GM18907 (cell line): ENCODE results near the gene ZNF236.

Experiments used
- ATAC-seq: cut with Tn5 transposase; IDR thresholded peaks from one replicate; pipeline ENCODE4 v1.9.1; 2021; ENCODE audit warnings: mild to moderate bottlenecking, moderate library complexity; ENCODE audit not compliant: unreplicated experiment

The ZNF236 gene

GRCh38 chr18:76905821-76906220 lies 83.5 kb downstream of the ZNF236 start:
- ATAC-seq, result no peak

- no peak for ATAC-seq
Measured at GRCh38 chr18:76908277-76908676, 85.9 kb downstream of the ZNF236 start.

DNA sequence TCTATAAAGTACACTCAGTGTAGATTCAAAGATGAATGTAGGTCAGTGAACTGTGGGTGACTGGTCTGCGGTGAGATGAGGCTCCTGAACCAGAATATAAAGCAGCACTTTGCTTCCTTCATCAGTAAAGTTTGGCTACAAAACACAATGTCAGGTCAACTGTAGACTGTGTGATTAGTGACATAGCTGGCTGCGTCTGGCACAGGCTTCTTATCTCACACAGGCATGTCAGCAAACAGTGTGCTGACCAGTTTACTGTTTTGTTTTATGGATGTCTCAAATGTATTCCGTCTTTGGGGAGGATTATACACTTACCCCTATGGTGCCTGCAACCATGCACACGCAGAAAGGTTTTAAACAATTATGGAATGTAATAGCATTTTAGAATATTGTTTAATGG lies 87.1 kb downstream of the ZNF236 start:
- no peak for ATAC-seq

- no peak for ATAC-seq
Measured at GRCh38 chr18:76911440-76911839, 89.1 kb downstream of the ZNF236 start.

- no peak for ATAC-seq
Measured at GRCh38 chr18:76913583-76913982, 91.2 kb downstream of the ZNF236 start.

DNA sequence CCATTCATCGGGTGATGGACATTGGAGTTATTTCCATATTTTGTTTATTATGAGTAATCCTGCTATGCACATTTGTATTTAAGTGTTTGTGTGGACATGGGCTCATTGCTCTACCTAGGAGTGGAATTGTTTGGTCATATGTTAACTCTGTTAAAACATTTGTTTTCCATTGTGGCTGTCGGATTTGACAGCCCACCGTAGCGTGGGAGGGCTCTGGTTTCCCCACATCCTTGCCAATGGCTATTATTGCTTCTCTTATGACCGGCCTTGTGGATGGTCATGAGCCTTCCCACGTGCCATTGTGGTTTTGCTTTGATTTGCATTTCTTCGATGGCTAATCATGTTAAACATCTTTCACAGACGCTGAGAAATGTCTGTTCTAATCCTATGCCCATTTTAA lies 92.0 kb downstream of the ZNF236 start:
- ATAC-seq, result peak; percentile 53

DNA sequence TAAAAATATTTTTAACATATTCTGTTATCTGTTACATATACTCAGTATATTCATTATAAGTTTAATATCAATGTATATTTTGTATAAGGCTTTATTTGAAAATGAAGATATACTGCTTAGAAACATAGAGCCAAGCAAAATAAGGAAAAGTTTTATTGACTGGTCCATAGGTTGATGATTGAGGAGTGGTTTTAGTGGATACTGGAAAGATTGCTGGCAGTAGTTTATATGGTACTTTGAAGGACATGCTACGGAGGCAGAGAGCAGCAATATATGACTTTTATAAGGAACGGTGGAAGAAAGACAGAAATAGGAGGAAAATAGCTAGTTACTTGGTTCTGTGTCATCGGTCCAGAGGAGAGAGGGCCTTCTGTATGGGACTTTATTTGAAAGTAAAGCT lies 92.4 kb downstream of the ZNF236 start:
- no peak for ATAC-seq

- ATAC-seq, result no peak
Measured at GRCh38 chr18:76915456-76915855, 93.1 kb downstream of the ZNF236 start.

- ATAC-seq, result no peak
Measured at GRCh38 chr18:76920974-76921373, 98.6 kb downstream of the ZNF236 start.

DNA sequence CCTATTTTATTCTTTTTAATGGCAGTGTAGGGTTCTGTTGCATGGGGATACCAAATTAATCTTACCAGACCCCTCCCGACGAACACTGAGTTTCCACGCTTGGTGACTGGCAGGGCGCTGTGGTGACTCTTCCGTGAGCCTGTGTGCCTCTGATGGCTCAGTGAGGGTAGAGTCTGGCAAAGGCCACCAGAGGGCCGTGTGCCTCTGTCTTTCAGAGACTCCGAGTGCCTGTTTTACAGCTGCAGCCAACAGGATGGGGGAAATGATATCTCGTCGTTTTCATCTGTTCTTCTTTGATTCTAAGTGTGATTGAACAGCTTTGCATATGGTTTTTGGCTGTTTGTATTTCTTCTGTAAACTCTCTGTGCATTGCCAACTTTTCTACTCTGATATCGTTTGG lies 99.8 kb downstream of the ZNF236 start:
- peak; percentile 98 for ATAC-seq

GRCh38 chr18:76923485-76924085 lies 101.2 kb downstream of the ZNF236 start:
- no peak for ATAC-seq

DNA sequence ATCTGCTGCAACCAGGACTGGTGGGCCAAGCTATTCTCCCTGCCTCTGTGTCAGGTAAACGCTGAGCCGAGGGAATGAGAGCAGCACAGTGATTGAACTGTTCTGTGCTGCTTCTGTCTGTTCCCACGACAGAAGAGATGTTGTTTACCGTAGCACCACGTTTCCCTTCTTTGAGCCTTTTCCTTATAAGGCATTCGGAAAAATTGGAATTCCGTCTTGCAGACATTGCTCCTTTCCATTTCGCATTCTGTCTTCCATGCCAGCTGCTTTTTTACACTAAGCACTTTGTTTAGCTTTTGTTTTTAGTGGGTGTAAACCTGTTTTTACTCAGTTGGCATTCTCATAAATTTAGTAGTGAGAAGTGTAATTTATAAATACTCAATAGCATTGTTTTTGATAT lies 103.1 kb downstream of the ZNF236 start:
- no peak for ATAC-seq

DNA sequence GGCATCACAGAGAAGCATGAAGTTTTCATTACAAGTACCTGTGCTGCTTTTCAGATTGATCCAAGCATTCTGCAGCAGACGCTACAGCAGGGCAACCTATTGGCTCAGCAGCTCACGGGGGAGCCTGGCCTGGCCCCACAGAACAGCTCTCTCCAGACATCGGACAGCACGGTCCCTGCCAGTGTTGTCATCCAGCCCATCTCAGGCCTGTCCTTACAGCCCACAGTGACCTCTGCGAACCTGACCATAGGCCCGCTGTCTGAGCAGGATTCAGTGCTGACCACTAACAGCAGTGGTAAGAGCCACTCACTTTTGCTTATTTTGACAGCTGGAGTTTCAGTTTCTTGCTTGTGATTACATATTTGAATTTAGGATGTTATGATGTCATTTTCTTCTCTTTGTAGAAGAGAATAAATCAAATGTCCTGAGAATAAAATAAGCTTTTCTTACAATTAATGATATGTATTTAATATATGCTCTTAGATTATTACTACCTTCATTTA lies 104.9 kb downstream of the ZNF236 start:
- ATAC-seq, result no peak

DNA sequence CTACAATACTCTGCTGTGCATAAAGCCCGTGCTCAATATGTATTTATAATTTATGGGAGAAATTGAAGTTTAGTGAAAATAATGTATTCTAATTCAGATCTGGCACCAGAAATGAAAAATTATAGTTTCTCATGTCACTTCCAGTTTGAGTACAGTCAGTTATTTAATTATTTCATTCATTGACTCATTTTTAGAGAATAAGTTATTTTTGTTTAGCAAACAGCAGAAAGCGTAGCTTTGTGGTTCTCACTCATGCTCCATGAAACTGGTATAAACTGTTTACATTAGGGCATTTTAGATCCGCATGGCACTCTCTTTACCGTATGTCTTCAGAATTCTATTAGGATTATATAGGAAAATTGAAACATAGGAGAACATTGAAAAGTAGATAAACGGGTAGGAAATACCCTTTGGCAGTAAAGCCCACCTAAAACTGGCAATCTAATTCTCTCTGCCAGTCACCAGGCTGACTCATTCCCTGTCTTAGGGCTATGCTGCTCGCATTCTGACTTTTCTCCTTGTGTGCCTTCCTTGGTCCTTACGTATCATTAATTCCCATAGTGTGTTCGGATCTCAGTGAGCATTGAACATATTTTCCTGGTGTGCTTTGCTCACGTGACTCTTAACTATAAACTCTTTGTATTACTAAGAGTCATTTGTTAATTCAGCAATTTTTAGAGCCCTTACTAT lies 106.0 kb downstream of the ZNF236 start:
- peak; percentile 69 for ATAC-seq

DNA sequence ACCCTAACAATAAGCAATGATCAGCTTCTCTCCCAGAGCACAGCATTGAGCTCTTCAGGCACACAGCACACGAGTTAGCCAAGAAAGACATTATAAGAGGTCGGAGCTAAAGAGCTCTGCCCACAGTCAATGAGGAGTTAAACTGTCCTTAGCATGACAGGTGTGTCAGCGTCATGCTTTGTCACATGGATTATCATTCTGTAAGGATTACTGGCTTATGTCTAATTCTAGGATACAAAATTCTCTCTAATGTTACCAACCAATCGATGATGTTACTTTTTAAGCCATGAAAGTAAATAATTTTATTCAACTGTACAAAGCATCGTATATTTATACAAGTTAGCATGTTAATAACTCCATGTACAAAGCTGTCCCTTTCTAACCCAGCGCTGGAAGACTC lies 108.8 kb downstream of the ZNF236 start:
- ATAC-seq, result no peak

DNA sequence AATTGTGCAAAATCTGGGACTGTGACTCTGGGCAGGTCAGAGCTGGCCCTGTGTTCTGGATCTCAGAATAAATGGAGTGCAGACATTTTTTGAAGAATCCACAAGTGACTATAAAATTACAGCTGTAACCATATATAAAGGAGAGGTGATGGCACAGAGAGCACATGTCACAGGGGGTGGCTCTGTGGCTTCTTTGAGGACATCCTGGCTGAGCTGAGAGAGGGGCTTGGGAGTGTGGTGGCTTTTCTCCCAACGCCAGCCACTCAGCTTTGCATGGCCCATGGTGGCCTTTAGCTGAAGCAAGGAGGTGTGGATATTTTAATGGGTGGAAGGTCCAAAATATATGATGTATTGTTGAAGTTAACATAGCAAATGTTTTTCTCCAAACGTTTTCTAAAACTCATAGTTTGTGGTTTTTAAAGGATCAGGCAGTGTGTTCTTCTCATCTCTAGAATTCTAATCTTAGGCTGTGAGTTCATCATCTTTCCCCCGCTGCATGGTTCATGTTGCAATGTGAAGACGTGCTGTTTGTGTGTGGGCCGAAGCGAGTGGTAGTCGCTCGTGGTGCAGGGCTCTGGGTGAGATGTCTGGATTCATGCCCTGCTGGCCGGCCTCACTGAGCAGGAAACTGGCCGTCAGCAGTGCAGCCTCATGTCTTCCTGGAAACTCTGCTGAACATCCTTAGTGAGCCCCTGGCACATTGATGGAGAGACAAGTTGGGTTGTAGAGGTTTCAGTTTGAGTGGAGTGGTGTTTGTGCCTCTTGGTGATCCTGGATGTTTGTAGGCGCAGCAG lies 109.9 kb downstream of the ZNF236 start:
- no peak for ATAC-seq

DNA sequence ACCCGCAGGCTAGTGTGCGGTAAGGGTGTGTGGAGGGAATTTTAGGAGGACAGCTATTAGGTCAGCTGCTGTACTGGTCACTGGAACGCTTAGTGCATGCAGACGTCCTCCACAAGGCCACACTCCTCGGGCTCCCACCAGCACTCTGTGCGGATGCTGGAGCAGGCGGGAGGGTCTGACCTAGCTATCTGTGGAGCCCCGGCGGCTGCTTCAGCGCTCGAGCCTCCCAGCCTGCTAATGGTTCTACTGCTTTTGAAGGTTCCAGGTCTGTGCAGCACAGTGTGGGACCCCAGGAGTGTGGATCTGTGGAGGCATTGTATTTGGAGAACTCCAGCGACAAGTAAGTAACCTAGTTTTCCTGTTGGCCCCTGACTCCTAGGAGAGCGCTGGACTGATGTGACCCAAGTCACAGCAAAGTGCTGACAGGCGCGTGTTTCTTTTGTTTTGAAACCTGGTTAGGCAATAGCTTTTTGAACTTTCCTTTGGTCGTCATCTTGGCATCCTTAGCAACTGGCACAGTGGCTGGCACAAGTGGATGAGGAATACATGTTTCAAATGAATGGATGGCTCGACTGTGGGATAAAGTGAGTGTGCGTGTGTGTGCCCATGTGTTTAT lies 113.5 kb downstream of the ZNF236 start:
- ATAC-seq, result no peak

DNA sequence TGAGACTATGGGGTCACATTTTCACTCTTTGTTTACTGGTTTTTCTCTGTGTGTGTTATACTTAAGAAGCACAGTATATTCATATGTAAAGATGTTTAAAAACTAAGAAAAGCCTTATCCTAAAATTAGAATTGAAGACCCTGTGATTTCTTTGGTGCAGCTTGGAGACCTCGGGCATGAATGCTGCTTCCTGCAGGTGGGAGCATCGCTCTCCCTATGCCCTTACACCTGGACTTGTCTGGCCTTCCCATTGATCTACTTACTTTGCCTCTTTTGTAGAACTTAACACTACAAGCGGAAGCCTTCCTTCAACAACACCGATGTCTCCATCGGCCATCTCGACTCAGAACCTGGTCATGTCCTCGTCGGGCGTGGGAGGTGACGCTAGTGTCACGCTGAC lies 114.5 kb downstream of the ZNF236 start:
- ATAC-seq, result no peak

DNA sequence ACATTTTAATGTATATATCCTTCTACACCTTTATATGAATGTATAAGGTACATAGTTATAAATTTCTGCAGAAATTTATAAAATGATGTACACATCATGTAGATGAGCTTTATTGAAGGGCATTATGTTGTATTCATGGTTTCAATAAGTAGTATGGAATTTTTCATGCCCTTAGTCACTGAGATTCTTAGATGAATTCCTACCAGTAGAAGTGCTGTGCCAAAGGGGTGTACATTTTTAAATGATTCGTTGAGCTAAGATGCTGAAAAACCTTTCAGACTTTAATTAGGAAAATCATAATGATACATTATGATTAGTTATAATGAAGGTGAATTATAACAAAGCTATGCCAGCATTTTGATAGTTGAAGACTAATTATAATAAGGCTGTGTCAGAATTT lies 115.2 kb downstream of the ZNF236 start:
- no peak for ATAC-seq

GRCh38 chr18:76938619-76939018 lies 116.3 kb downstream of the ZNF236 start:
- ATAC-seq, result no peak

DNA sequence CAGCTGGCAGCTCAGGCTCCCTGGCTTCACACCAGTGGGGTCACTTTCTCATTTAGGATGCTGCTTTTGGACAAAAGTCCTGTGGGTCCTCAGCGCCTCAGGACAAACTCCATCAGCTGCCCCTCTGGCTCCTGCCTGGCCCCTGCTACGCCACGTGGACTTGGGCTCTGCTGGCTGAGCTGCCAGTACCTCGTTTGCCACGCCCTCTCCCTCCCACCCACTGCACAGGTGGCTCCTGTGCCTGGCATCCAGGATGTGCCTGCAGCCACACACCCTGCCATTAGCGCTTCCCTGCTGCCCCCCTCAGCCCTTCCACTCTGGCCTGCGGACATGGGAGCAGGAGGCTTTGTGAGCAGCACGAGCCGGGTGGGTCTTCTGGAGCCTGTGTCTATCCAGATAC lies 118.9 kb downstream of the ZNF236 start:
- no peak for ATAC-seq
